H54 (cell line): ENCODE measurements around the gene TBL1X.
A peak's percentile ranks its signal among the peaks of the same experiment; 100 is the strongest.

Source experiments
- DNase-seq: peaks from one replicate; pipeline ENCODE4 v3.0.0; 2011; ENCODE audit warnings: low spot score, mixed read lengths; ENCODE audit not compliant: insufficient read length
- FAIRE-seq: peaks from 3 replicates; lab custom pipeline; 2011; peaks lifted over from hg19 to GRCh38; lab: Jason Lieb, UNC
- POLR2A ChIP-seq: IDR thresholded peaks from 2 replicates; pipeline ENCODE4 v1.6.1; 2011; ENCODE audit warnings: low read depth, mild to moderate bottlenecking, low read length

Gene TBL1X

GRCh38 chrX:9542106-9542760, 77.4 kb downstream of the TBL1X start:
- no peak for DNase-seq

DNA sequence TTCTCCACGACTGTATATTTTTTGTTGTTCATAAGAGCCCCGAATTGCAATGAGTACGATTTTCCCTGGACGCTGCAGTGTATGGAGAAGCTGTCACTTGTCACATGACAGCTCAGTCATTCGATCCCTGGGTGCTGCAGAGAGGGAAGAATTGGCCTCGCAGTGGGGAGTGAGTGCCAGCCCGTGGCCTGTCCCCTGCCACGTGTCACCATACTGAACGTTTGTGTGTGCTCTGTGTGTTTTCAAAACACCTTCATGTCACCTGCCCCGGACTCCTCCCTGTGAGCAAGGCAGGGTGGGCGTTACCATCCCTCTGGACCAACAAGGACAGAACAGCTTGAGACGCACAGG, 77.9 kb downstream of the TBL1X start:
- DNase-seq (no peak), FAIRE-seq (no peak)
- TF ChIP-seq POLR2A: no peak

More at GRCh38 chrX:9542106-9542760, 77.4 kb downstream of the TBL1X start:
- no peak for FAIRE-seq
- TF ChIP-seq POLR2A: no peak

DNA sequence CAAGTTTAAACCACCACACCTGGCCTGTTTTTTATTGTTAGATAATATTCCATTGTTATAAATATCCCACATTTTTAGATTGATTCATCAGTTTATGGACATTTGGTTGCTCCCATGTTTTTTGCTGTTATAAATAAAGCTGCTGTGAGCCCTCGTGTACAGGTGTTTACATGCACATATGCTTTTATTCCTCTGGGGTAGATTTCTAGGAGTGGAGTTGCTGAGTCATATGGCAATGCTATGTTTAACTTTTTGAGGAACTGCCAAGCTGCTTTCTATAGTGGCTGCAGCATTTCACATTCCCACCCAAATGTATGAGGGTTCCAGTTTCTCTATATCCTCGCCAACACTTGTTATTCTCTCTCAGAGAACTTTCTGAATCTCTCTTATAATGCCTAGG, 90.5 kb downstream of the TBL1X start:
- DNase-seq (no peak), FAIRE-seq (no peak)
- TF ChIP-seq POLR2A: no peak

DNA sequence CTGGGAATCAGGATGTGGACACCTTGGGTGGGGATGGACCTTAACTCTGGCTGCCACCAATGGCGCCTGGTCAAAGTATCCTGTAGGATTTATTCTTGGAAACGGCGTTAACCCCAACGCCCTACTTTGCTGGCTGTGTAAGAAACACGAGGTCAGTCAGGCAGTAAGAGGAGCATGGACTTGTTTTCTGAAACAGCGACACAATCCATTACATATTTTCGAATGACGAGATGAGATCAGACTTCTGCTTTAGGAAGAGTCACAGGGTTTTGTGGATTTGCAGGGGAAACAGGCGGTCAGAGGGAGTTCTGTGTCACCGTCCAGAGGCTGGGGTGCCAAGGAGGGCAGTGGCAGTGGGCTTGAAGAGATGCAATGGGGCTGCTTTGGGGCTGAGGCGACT, 92.2 kb downstream of the TBL1X start:
- no peak for TF ChIP-seq POLR2A
- FAIRE-seq (no peak), DNase-seq (no peak)

DNA sequence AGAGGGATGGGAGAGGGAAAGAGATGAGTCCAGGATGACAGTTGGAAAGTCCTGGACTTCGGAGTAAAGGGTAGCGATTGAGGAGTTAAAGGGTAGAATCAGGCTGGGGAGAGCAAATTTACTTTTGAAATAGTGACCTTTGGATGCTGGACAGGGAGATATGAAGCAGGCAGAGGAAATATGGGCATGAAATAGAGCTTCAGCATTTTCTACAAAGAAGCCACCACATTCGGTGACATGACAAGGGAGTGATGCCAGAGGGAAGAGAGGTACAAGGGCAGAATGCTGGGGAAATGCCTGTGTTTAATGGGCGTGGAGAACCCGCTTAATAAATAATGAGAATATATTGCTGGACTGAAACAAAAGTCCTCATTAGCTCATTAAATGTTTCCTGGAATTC, 92.7 kb downstream of the TBL1X start:
- no peak for TF ChIP-seq POLR2A
- FAIRE-seq: no peak
- DNase-seq: no peak

- DNase-seq: no peak
- no peak for TF ChIP-seq POLR2A
- FAIRE-seq: no peak
These were observed 93.8 kb downstream of the TBL1X start for GRCh38 chrX:9558615-9559014.

GRCh38 chrX:9560219-9560618, 95.4 kb downstream of the TBL1X start:
- DNase-seq: no peak
- FAIRE-seq: no peak
- no peak for TF ChIP-seq POLR2A

GRCh38 chrX:9561199-9561598, 96.3 kb downstream of the TBL1X start:
- TF ChIP-seq POLR2A: no peak
- no peak for FAIRE-seq
- DNase-seq: no peak

GRCh38 chrX:9562851-9563250, 98.0 kb downstream of the TBL1X start:
- FAIRE-seq (peak; percentile 75), DNase-seq (peak; percentile 5)
- TF ChIP-seq POLR2A: no peak

DNA sequence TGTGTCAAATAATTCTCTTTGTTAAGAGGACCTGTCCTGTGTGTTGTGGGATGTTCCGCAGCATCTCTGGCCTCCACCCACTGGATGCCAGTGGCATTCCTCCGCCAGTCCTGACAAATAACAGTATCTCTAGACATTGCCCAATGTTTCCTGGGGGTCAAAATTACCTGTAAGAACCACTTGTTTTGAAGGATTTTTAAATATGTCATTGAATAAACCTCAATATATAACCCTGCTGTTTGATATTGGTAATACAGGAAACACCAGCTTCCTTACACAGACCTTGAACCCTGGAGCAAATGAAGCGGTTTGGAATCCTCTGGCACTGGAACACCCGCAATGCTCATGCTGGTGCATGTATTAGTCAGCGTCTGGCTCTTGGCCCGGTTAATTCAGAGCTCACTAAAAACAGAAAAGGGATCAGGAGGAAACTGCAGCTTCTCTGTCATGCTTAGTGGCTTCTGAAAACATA, 101.3 kb downstream of the TBL1X start:
- FAIRE-seq: no peak
- peak; percentile 5 for DNase-seq
- no peak for TF ChIP-seq POLR2A

- no peak for TF ChIP-seq POLR2A
- no peak for FAIRE-seq
These were observed 105.0 kb downstream of the TBL1X start for GRCh38 chrX:9569876-9570301.

DNA sequence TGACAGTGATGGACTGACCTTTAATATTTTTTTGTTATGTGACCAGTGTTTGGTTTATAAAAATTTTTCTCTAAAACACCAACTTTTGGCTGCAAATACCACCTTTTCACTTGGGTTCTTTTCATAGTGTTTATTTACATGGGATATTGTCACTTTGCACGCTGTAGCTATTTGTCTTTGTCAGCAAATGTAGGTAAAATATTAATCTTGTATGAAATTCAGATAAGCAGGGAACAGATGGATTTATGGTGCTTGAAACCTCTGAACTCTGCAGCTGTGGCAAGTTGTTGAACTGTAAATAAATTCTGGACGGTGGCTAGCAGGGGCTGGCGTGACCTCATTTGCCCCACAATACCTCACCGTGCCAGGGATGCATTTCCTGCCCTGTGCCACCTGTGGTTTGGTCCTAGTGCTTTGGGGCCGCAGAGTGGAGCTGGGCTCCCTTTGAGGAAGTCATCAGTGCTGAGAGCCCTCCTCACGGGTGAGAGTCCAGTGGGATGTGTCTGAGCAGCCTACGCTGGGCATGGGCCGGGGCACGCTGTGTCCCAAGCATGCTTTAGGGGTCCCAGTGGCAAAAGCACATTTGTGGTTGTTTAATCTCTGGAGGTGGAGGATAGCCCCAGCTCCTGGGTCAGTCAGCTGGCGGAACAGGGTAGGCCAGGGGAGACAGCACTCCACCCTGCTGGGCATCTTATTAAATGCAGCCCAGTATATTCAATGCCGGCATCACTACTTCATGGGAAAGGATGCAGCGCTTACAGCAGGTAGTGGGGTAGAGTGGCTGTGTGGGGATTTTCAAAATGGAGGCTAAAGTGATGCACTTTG, 108.6 kb downstream of the TBL1X start:
- FAIRE-seq (no peak), DNase-seq (no peak)
- no peak for TF ChIP-seq POLR2A

More at GRCh38 chrX:9569876-9570301, 105.0 kb downstream of the TBL1X start:
- DNase-seq: no peak

DNA sequence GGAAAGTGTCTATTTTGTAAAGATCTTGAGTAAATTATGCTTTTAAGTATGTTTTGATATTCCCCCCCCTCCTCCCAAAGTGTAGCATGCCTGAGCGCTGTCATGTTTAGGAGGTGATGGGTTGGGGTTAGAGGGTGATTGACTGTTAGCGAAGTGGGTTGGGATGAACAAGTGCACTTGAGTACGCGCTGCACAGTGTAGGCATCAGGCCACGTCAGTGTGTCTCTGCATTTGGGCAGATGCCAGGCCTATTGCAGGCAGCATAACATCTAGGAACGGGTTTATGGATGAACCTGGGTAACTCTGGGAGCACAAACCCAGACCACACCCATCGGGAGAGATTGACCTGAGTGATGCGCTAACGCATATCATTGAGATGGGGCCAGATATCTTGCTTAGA, 111.2 kb downstream of the TBL1X start:
- no peak for FAIRE-seq
- TF ChIP-seq POLR2A: no peak
- DNase-seq: no peak

GRCh38 chrX:9577555-9577954, 112.7 kb downstream of the TBL1X start:
- no peak for TF ChIP-seq POLR2A
- FAIRE-seq (no peak), DNase-seq (no peak)
